Thoracic aorta (tissue), 2 donors: ENCODE measurements around the gene ZNF217. TPM values are rescaled to one million over a fixed set of nuclear protein-coding genes. Genes with fewer than 3 reads are reported as not detected.
"Not testable (repeated sequence)": the region's sequence is repeated elsewhere in the genome, so short reads cannot be mapped to it uniquely, and the experiment has no call there.

Experiments used
- ATAC-seq: fragments of 150-250 bp; one replicate; pipeline ENCODE4 v1.8.0; 2017; ENCODE audit warnings: low read depth; ENCODE audit not compliant: insufficient number of reproducible peaks, low FRiP score
- DNase-seq: peaks from one replicate; pipeline ENCODE4 v3.0.0-alpha.2; 2020; ENCODE audit warnings: low spot score
- H3K27ac ChIP-seq, 2 donors: fragments of 200-600 bp; sonication (generic); 1 replicate in 1 of 2; 2 replicates in 1 of 2; pipeline ENCODE4 v1.5.1; 2016; ENCODE audit warnings: mild to moderate bottlenecking in 2 of 2, moderate library complexity in 2 of 2
- H3K27me3 ChIP-seq: fragments of 200-600 bp; sonication (generic); replicated peaks from 2 replicates; pipeline ENCODE4 v1.6.0; 2016; ENCODE audit warnings: mild to moderate bottlenecking; ENCODE audit not compliant: insufficient read depth
- H3K36me3 ChIP-seq: fragments of 200-600 bp; sonication (generic); one replicate; pipeline ENCODE4 v1.5.1; 2016
- H3K4me1 ChIP-seq, 2 donors: fragments of 200-600 bp; sonication (generic); 1 replicate in 1 of 2; 2 replicates in 1 of 2; pipeline versions ENCODE4 v1.5.1 to v1.6.0; 2016; ENCODE audit warnings: low read depth in 2 of 2, mild to moderate bottlenecking in 1 of 2; ENCODE audit not compliant: control insufficient read depth in 1 of 2
- H3K4me3 ChIP-seq: fragments of 200-600 bp; sonication (generic); 2 replicates; pipeline ENCODE4 v1.5.1; 2016; ENCODE audit warnings: mild to moderate bottlenecking
- H3K9me3 ChIP-seq: fragments of 200-600 bp; sonication (generic); 2 replicates; pipeline ENCODE4 v1.5.1; 2016
- CTCF ChIP-seq: fragments of 200-600 bp; sonication (generic); IDR thresholded peaks from one replicate; pipeline ENCODE4 v1.5.1; 2019; ENCODE audit warnings: antibody characterized with exemption
- total RNA-seq, 2 donors: library from RNA; depleted of rRNA; stranded (reverse); fragments of >200 nt; gene quantifications; one replicate each; pipeline versions ENCODE4 v1.1.0 to v1.2.3, GENCODE V29; 2016

The ZNF217 gene
- total RNA-seq, 2 donors from 2014 or later, result 12.5 to 21.4 TPM

GRCh38 chr20:53530440-53530839, 63.2 kb downstream of the ZNF217 start:
- Histone ChIP-seq H3K27me3 (no peaks in the 10 kb centered on the region), H3K9me3 (no peaks in the 10 kb centered on the region), H3K27ac (no peak overlapping the region), H3K36me3 (no peaks in the 10 kb centered on the region), H3K4me1 (no peaks in the 10 kb centered on the region), H3K4me3 (no peak overlapping the region)
- DNase-seq, result no peak
- ATAC-seq, result no peak
- TF ChIP-seq CTCF, result no peak

- Histone ChIP-seq H3K27ac (no peak overlapping the region), H3K4me3 (no peak overlapping the region), H3K36me3 (no peaks in the 10 kb centered on the region), H3K27me3 (no peaks in the 10 kb centered on the region), H3K4me1 (no peaks in the 10 kb centered on the region), H3K9me3 (no peaks in the 10 kb centered on the region)
- no peak for ATAC-seq
- no peak for DNase-seq
- no peak for TF ChIP-seq CTCF
Measured at GRCh38 chr20:53529658-53530057, 64.0 kb downstream of the ZNF217 start.

GRCh38 chr20:53527196-53527595, 66.4 kb downstream of the ZNF217 start:
- no peak for DNase-seq
- Histone ChIP-seq H3K9me3 (no peaks in the 10 kb centered on the region), H3K36me3 (no peaks in the 10 kb centered on the region), H3K4me3 (no peak overlapping the region), H3K27ac (no peak overlapping the region), H3K4me1 (no peaks in the 10 kb centered on the region), H3K27me3 (no peaks in the 10 kb centered on the region)
- no peak for ATAC-seq
- no peak for TF ChIP-seq CTCF

GRCh38 chr20:53524589-53525312, 68.9 kb downstream of the ZNF217 start:
- TF ChIP-seq CTCF, result no peak
- H3K27me3 ChIP-seq, result no peaks in the 10 kb centered on the region
- ATAC-seq (no peak), DNase-seq (no peak)
- H3K27ac ChIP-seq, result no peak overlapping the region
- H3K4me3 ChIP-seq, result no peak overlapping the region
- H3K36me3 ChIP-seq, result no peaks in the 10 kb centered on the region
- no peaks in the 10 kb centered on the region for H3K9me3 ChIP-seq
- no peaks in the 10 kb centered on the region for H3K4me1 ChIP-seq

- not testable (repeated sequence) for H3K9me3 ChIP-seq, ATAC-seq, DNase-seq, H3K36me3 ChIP-seq, H3K4me1 ChIP-seq, H3K27me3 ChIP-seq, H3K27ac ChIP-seq, H3K4me3 ChIP-seq
Measured at GRCh38 chr20:53523615-53524014, 70.0 kb downstream of the ZNF217 start.

GRCh38 chr20:53522696-53523095, 70.9 kb downstream of the ZNF217 start:
- DNase-seq (no peak), ATAC-seq (no peak)
- no peaks in the 10 kb centered on the region for H3K9me3 ChIP-seq
- H3K4me3 ChIP-seq, result no peak overlapping the region
- no peaks in the 10 kb centered on the region for H3K36me3 ChIP-seq
- no peak for TF ChIP-seq CTCF
- H3K27me3 ChIP-seq, result no peaks in the 10 kb centered on the region
- H3K4me1 ChIP-seq, result no peaks in the 10 kb centered on the region
- no peak overlapping the region for H3K27ac ChIP-seq
